Right renal cortex interstitium (tissue), 3 donors: ENCODE results near the gene MAP4K2. TPM values are rescaled to one million over a fixed set of nuclear protein-coding genes. Genes with fewer than 3 reads are reported as not detected.
A peak's percentile ranks its signal among the peaks of the same experiment; 100 is the strongest.
"Not testable (repeated sequence)": the region's sequence is repeated elsewhere in the genome, so short reads cannot be mapped to it uniquely, and the experiment has no call there.

ENCODE experiments used
- DNase-seq, 3 donors: peaks; one replicate each; pipeline ENCODE4 v3.0.0-alpha.2; 2013; ENCODE audit warnings: low read depth in 3 of 3, low spot score in 2 of 3
- polyA plus RNA-seq, 3 donors: library from polyadenylated mRNA; unstranded; fragments of 120-200 nt; gene quantifications; one replicate each; pipeline ENCODE4 v1.2.1, GENCODE V29; 2013; ENCODE audit not compliant: insufficient read length in 3 of 3

MAP4K2 gene
- polyA plus RNA-seq, 3 donors: 17.0 to 18.5 (median 18.5) TPM

DNA sequence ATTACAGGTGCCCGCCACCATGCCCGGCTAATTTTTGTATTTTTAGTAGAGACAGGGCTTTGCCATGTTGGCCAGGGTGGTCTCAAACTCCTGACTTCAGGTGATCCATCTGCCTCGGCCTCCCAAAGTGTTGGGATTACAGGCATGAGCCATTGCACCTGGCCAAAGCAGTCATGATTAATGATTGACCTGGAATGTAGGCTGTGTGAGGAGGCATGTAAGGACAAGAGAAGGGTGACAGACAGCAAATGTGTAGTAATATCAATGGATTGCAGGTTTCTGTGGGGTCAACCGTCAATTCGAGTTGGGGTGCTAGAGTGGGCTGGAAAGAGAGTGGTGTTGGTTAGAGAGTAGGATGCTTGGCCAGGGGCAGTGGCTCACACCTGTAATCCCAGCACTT is 12.4 kb upstream of the MAP4K2 start:
- DNase-seq: not testable (repeated sequence)

DNA sequence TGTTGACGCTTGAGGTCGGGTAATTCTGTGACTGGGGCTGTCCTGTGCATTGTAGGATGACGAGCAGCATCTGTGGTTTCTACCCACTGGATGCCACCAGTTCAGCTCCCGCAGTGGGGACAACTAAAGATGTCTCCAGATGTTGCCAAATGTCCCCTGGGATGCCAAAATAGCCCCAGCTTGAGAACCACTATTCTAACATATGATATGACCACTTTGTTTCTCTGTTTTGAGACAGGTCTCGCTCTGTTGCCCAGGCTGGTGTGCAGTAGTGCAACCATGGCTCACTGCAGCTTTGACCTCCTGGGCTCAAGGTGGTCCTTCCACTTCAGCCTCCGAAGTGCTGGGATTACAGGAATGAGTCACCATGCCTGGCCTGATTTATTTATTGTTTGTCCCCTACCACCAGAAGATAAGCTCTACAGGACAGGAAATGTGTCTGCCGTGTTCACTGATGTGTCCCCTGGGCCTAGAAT is 11.7 kb upstream of the MAP4K2 start:
- no peak for DNase-seq

DNA sequence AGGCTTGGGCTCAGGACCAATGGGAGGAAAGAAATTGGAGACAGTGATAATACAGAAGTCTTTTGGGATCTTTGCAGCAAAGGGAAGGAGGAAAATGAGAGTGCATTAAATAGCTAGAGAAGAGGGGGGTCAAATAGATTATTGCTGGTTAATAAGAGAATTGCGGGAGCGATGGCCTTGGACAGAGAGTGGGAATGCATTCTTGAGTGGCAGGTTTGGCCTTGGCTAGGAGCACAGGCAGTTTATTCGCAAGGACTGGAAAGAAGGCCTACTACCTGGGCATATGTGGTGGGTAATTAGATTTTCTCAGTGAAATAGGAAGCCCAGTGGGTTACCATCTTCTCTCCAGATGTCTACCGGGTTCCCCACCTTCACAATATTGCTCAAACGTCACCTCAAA is 10.8 kb upstream of the MAP4K2 start:
- no peak for DNase-seq

DNA sequence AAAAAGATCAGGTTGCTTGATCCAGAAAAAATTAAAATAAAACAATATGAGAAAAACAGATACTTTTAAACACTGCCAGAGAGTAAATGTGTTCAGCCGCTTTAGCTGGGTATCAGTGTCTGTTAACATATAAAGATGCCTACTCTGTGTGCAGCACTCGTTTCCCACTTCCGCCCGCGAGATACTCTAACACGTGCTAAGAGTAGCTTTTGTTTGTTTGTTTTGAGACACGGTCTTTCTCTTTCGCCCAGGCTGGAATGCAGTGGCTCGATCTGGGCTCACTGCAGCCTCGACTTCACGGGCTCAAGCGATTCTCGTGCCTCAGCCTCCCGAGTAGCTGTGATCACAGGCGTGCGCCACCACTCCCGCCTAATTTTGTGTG is 7.9 kb upstream of the MAP4K2 start:
- DNase-seq: no peak

DNA sequence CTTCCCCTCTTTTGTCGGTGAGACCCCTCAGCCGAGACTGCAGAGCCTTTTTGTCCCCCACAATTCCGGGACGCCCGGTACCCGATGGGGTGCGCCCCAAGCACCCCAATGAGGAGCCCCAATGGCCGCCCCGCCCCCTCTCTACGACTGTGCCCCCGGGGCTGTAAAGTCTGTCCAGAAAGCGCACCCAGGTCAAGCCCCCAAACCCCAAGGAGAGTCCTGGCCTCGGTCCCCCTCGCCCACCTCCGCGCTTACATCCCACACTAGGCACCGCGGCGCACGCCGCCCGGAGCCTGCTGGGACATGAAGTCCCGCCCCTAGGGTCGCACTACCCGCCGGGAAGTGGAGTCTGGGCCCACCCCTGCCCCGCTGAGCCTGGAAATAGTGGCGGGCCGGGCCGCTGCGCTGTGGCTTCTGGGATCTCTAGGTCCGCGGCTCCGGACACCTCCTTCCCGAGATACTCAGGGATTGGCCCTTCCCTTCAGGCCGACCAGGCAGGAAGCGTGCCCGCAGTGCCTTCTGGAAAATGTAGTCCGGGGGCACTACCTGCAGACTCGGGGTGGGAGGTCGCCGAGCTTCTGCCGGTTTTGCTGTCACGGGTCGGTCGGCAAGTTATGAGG is 7.4 kb upstream of the MAP4K2 start, which contains the start of gene MEN1:
TSS of gene MEN1 (minus strand) at position 281 of the 620 bp plus-strand sequence. CDS start 442 bp downstream, outside the sequence.
- DNase-seq: peak; percentile 81 to 89 (median 88)

DNA sequence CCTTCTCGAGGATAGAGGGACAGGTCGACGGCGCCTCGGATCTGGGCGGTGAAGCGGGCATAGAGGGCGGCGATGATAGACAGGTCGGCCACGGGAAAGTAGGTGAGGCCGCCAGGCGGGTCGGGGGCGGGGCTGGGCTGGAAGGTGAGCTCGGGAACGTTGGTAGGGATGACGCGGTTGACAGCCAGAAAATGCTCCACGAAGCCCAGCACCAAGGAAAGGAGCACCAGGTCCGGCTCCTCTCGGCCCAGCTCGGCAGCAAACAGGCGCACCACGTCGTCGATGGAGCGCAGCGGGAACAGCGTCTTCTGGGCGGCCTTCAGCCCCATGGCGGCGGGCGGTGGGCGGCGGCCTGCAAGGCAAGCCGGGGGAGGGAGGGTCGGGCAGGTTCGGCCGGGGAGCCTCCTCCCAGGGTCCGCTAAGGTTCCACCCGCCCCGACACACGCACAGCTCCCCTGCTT is 6.8 kb upstream of the MAP4K2 start:
- DNase-seq: no peak

DNA sequence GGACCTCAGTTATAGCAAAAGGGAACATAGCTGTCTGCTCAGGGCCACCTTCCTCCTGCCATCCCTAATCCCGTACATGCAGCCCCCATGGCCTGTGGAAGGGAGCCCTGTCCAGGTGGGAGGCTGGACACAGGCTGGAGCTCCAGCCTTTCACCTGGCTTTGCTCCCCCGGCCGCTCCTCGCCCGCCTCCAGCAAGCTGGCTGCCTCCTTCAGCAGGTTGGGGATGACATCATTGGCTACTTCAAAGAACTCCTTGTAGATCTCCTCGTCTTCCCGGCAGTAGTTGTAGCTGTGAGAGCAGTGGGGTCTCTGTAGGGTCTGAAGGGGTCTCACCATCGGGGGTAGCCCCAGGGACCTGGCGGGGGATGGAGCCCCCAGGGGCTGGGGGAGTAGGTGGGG is 2.5 kb upstream of the MAP4K2 start:
- no peak for DNase-seq

DNA sequence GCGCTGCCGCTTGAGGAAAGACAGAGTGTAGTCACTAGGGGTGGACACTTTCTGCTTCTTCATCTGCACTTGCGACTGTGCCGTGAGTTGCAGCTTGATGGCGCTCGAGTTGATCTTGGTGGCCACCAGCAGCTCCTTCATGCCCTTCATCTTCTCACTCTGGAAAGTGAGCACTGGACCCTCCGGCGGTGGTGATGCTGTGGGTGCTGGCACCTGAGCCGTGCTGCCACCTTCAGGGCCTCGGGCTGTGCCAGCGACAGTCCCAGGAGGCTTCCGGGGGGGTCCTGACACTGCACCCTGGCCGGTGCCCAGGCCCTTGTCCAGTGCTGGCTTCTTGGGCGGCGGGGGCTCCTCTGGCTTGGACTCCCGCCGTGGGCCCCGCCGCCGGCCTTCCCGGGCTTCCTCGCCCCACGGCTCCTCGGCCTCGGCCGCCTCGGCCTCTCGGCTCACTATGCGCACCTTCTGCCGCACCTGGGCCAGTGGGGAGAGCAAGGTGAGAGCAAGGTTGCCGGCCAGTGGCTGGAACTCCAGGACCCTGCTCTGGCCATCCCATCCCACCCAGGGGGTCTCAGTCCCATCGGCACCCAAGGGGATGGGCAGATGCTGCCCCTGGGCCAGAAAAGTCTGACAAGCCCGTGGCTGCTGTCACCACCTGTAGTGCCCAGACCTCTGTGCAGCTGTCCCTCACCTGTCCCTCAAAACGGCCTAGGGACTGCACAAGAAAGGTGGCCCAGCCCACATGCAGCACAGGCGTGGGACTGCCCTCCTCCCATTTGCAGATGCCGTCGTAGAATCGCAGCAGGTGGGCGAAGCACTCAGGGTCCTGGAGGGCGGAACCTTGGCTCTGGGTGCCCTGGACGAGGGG is 1.6 kb upstream of the MAP4K2 start:
- DNase-seq: no peak

DNA sequence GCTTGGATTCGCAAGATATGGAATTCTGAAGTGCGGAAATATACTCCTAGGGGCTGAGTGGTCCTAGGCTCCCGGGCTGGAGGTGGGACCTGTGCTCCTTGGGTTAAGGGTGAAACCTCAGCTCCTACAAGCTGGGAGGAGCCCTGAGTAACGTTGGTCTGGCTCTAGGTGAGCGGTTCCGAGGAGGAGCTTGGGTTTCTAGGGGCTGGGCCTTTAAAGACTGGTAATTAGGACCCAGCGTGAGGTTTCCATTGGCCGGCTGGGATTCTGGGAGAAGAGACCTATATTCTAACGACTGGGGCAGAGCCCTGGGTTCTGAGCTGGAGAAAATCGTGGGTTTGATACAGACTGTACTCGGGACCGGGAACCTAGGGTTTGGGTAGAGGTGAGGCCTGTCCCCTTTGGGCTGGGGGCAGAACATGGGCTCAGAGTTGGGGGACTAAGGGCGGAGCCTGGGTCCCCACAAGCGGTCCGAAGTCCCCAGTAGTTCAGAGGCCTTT is 882 bp upstream of the MAP4K2 start:
- DNase-seq: no peak

DNA sequence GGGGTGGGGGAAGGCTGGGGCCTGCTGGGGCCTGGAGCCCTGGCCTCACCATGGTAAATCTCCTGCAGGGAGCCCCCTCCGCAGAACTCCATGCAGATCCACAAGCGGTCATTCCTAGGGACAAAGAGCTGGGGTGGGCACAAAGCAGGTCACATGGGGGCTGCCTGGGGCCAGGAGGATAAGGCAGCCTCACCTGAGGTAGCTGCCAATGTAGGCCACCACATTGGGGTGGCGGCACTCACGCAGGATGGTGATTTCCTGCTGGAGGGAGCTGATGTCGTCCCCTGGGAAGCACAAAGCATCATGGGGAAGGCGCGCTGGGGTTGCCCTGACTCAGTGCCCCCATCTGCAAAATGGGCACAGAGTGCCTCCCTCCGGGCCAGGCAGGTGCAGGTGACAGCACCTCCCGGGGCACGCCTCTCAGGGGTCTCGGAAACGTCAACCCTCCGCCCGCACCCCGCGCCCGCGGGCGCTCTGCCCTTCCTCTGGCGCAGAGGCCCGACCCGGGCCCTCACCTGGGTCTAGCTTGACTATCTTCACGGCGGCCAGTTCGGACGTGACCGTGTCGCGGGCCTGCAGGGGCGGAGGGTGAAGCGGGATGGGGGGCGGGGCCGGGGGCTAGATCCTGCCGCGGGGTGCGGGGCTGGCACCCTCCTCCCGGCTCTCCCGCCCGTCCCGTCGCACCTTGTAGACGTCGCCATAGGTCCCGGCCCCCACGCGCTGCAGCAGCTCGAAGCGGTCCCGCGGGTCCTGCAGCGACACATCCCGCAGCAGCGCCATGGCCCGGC is 450 bp downstream of the MAP4K2 start:
- no peak for DNase-seq

DNA sequence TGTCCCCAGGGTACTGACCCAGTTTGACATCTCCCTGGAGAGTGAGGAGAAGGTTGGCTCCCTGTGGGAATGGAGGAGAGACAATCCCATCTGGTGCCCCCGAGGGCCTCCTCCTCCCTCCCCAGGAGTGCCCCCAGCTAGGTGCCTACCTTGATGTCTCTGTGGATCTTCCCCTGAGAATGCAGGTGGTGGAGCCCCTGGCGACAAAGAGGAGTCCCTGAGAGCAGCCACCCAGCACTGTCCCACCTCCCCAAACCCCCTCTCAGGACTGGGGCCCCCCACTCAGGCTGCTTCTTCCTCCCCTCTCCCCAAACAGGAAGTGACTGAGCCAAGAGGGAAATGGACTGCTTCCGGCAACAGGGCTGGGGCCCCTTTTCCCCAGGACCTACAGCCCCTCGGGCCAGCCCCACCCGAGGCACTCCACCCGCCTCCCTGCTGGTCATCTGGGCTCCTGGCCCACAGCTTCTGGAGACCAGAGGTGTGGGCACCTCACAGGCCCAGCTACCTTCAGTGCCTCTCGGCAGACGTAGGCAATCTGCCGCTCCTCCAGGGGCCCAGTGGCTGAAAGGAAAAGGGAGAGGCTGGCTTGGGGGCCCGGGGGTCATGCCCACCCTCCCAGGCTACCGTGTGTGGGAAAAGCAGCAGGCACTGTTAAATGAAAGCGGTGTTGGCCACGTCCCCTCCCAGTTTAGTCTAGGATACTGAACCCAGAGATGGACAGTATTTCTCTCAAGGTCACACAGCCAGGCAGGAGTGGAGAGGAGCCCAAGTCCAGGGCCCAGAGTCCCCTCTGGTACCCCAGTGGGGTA is 1.2 kb downstream of the MAP4K2 start:
- no peak for DNase-seq

DNA sequence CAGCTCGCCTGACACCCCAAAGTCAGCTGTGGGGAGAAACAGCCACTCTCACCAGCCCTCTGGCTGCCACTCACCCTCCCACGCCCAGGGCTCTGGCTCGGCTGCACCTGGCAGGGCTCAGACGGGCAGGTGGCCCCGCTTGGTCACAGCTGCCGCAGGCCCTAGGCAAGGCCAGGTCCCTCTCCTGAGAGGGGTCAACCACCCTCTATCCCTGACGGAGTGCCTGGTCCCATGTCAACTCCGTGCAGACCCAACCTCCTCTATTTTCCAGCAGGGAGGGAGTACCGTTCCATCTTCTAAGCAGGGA is 1.9 kb downstream of the MAP4K2 start:
- DNase-seq: no peak

DNA sequence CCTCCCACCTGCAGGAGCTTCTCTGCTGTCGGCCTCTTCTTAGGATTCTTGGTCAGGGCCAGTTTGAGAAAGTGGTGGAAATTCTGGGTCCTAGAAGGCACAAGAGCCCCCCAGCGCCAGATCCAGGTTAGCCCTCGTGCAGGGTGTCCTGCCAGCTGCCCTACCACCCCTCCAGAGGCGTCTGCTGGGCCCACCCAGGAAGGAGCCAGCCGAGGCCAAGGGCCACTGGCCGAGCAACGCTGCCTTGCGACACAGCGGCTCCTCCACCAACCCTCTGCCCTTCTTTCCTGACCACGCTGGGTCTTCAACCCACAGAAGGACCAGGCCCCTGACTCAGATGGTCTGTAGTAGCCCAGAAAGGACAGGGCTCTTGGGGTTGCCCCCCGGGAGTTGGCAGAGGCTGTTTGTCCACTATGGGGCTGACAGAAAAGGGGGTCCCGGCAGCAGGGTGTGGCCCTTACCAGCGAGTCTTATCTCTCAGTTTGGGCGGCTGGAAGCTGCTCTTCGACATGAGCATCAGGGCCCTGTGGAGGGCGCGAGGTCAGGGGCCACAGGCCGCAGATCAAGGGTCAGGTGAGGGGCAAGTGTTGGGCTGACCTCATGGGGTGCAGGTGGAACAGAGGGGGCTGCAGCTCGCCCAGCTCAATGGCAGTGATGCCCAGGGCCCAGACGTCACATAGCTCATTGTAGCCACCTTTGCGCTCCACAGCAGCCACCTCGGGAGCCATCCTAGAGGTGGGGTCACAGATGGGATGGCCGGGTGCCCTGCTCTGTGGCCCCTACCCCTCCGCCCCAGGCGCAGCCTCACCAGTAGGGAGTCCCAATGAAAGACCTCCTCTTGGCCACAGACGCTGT is 2.5 kb downstream of the MAP4K2 start:
- DNase-seq: no peak

DNA sequence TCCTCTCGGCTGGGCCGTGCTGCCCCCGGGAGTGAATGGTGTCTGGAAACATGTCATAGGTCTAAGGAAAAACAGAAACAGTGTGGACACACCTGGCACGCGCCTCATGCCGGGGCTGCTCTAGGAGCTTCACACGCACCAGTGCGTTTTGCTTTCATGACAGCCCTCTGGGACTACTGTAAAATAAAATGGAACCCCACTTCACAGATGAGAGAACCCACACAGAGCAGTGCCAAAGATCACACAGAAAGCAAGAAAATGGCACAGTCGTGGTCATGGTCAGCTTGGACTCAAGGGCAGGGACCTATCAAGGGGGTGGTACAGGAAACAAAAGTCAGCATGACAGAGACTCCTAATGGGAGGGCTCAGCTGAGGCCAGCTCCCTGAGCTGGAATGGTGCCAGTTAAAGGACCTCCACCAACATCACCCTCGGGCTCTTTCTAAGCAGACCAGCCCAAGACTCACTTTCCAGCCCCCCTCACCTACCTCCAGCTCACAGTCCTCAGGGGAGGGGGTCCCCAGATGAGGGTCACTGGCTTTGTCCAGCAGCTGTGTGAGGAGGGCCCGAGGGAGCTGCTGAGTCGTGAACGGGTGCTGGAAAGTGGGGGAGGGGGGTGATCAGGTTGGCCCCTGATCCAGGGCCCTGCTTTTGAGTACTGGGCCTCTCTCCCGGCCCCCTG is 3.3 kb downstream of the MAP4K2 start:
- no peak for DNase-seq

DNA sequence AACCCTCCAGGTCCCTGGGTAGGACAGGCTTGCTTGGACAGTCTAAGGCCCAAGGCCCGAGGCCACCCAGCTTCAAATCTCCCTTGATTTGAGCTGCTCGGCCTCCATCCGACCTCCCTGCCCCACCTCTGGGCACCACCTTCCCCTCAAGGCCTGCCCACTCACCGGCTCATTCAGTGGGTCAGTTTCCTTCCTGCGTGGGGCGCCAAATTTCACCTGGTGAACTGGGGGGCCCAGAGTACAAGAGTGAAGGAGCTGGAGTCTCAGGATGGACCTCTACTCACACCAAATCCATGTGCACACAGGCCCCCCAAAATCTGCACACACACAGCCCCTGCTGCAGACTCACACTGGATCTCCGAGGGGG is 3.8 kb downstream of the MAP4K2 start:
- DNase-seq: no peak

DNA sequence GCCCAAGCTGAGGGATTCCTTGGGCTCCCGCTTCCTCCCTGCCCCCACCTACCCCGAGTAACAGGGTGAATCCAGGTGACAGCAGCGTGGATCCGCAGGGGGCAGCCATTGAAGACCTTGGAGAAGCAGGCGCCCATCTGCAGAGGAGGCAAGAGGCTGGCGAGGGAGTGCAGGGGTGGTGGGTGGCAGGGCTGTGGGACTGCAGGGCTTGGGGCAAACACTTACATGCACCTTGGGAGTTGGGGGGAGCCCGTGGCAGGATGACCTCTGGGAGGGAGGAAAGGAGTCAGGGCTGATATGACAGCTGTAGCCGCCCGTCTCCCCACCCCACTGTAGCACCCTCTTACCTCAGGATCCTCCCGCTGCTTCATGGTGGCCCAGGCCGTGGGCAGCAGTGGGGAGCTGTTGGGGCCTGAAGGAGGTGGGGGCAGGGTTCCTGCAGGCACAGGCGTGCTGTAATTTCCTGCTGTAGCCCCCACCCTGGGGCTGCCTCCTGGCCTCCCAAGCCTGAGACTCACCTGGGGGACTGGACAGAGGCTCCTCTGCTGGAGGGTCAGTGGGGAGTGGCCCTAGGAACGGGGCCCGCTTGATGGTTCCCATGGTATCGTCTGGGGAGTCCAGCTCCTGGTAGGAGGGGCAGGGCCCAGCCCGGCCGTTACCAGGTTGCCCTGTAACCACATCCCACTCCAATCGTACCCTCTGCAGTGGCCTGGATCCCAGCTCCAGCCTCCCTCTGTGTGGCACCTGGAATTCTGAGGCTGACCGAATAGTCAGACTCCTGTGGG is 6.1 kb downstream of the MAP4K2 start:
- DNase-seq: no peak

DNA sequence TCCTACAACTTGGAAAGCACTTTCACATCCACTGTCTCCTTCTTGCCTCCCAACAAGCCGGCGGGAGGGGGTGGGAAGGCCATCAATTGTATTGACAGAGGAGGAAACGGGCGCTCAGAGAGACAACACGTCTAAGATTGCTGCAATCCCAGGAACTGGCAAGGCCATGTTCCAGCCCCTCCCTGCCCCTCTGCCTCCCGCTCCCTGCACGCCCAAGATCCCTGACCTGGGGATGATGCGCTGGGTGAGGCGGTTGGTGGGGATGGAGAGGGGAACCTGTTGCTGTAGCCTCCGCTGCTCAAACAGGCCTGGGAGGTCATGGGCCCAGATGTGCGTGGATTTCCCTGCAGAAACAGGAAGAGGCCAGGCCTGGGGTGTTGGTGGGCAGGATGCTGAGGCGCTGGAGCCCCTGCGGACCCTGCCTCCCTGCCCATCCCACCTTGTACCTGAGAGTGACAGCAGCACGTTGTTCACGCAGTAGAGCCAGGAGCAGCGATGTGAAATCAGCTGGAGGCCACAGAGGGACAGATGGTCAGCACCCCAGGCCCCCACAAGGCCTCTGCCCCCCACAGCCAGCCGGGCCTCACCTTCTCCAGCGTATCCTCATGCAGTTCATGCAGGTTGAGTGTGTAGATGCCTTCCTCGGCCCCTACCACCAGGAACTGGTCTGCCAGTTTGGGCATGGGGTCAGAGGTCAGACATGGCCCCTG is 6.8 kb downstream of the MAP4K2 start:
- no peak for DNase-seq

DNA sequence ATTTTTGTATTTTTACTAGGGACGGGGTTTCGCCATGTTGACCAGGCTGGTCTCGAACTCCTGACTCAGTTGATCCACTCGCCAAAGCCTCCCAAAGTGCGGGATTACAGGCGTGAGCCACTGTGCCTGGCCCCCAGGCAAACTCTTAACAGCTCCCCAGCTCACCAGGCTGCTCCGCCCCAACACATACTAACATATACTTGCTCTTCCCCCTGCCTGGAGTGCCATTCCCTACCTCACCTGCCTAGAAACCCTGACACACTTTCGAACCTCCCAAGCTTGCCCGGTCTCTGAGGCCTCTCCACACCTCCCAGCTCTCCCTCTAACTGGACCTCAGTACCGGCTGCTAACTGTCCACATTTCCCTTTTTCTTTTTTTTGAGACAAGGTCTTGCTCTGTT is 8.5 kb downstream of the MAP4K2 start:
- no peak for DNase-seq
